HepG2 (cell line): ENCODE measurements around the gene RUBCNL. TPM values are rescaled to one million over a fixed set of nuclear protein-coding genes. Genes with fewer than 3 reads are reported as not detected.

Experiments used
- ATAC-seq: fragments of 200-7000 bp; cut with Tn5 transposase; 3 replicates; pipeline ENCODE4 v1.9.1; 2020; ENCODE audit warnings: mild to moderate bottlenecking, moderate library complexity
- BruUV-seq: library from RNA; stranded (reverse); fragments of 400-500 nt; replicated peaks from 2 replicates; lab custom pipeline; 2021; lab: Mats Ljungman, UMichigan
- CTCF ChIA-PET: fragments of 300-600 bp; formaldehyde crosslinking; extraction: SDS; loops from one replicate; lab custom pipeline; 2021; ENCODE audit warnings: low total read pairs, inconsistent platforms, low intra/inter-chr PET ratio; lab: Yijun Ruan, JAX
- POLR2A ChIA-PET: fragments of 350-600 bp; sonication (Branson Sonifier 250); formaldehyde crosslinking; loops from one replicate; lab custom pipeline; 2020; ENCODE audit warnings: antibody characterized with exemption, inconsistent platforms; lab: Yijun Ruan, JAX
- DNase-seq: peaks from one replicate; pipeline ENCODE4 v3.0.0-alpha.2; 2015; ENCODE audit warnings: low spot score
- FAIRE-seq: peaks from 3 replicates; lab custom pipeline; 2011; peaks lifted over from hg19 to GRCh38; lab: Jason Lieb, UNC
- H2AFZ ChIP-seq: one replicate; pipeline ENCODE4 v1.6.1; 2011; ENCODE audit warnings: low read length, inconsistent platforms
- H3K27ac ChIP-seq: fragments of 300-600 bp; 3 replicates; pipeline ENCODE4 v1.8.0; 2011; ENCODE audit warnings: mixed run types, mild to moderate bottlenecking, mixed read lengths, low read length, inconsistent platforms; ENCODE audit not compliant: insufficient read depth; ENCODE audit errors: extremely low read length
- H3K27me3 ChIP-seq, 2 experiments: fragments of 200-600 bp in 1 of 2; 2 replicates in 1 of 2; 3 replicates in 1 of 2; pipeline versions ENCODE4 v1.6.0 to v1.8.0; 2011; ENCODE audit warnings: low read length in 2 of 2, mild to moderate bottlenecking in 2 of 2, moderate library complexity in 2 of 2, inconsistent platforms in 1 of 2; ENCODE audit not compliant: insufficient read depth in 2 of 2, control insufficient read depth in 1 of 2
- H3K36me3 ChIP-seq, 2 experiments: fragments of 200-600 bp in 1 of 2; replicated peaks in 1 of 2; 2 replicates in 1 of 2; 3 replicates in 1 of 2; pipeline versions ENCODE4 v1.5.1 to v1.8.0; 2011; ENCODE audit warnings: low read length in 2 of 2, inconsistent platforms in 1 of 2; ENCODE audit not compliant: insufficient read depth in 2 of 2, control insufficient read depth in 1 of 2
- H3K4me1 ChIP-seq: 2 replicates; pipeline ENCODE4 v1.5.1; 2012; ENCODE audit warnings: low read length, inconsistent platforms; ENCODE audit not compliant: insufficient read depth
- H3K4me2 ChIP-seq: 2 replicates; pipeline ENCODE4 v1.6.0; 2011; ENCODE audit warnings: low read depth, low read length, inconsistent platforms
- H3K4me3 ChIP-seq, 3 experiments: fragments of 200-600 bp in 1 of 3; sonication (generic), shearing (Covaris generic) in 1 of 3; replicated peaks in 1 of 3; 2 replicates each; pipeline ENCODE4 v1.5.1; 2011 to 2016; ENCODE audit warnings: low read length in 3 of 3, inconsistent platforms in 2 of 3, low read depth in 2 of 3, mild to moderate bottlenecking in 2 of 3, control low read depth in 1 of 3, mixed read lengths in 1 of 3; ENCODE audit not compliant: insufficient read depth in 1 of 3
- H3K79me2 ChIP-seq: one replicate; pipeline ENCODE4 v1.6.1; 2011; ENCODE audit warnings: low read length, inconsistent platforms; ENCODE audit not compliant: insufficient read depth
- H3K9ac ChIP-seq: 2 replicates; pipeline ENCODE4 v1.6.0; 2011; ENCODE audit warnings: mild to moderate bottlenecking, low read depth, low read length, inconsistent platforms; ENCODE audit not compliant: insufficient read depth
- H3K9me3 ChIP-seq: 2 replicates; pipeline ENCODE4 v1.5.1; 2012; ENCODE audit warnings: mild to moderate bottlenecking, low read length
- H4K20me1 ChIP-seq: 2 replicates; pipeline ENCODE4 v1.6.0; 2011; ENCODE audit warnings: inconsistent platforms, mild to moderate bottlenecking, low read length, moderate library complexity; ENCODE audit not compliant: insufficient read depth
- CEBPB ChIP-seq: IDR thresholded peaks from 2 replicates; pipeline ENCODE4 v1.6.1; 2011; ENCODE audit warnings: low read depth, low read length, improper control_type of control experiment, borderline replicate concordance
- ETS1 ChIP-seq: sonication (generic); formaldehyde crosslinking; IDR thresholded peaks from 2 replicates; pipeline ENCODE4 v1.4.0; 2020; ENCODE audit warnings: missing genetic modification reagents
- ZBTB2 ChIP-seq: sonication (generic); formaldehyde crosslinking; IDR thresholded peaks from 2 replicates; pipeline ENCODE4 v1.8.0; 2022; ENCODE audit warnings: low read depth, missing genetic modification reagents
- ZNF720 ChIP-seq: sonication (generic); formaldehyde crosslinking; IDR thresholded peaks from 2 replicates; pipeline ENCODE4 v1.4.0; 2020; ENCODE audit warnings: missing genetic modification reagents
- ZNF772 ChIP-seq: sonication (generic); formaldehyde crosslinking; IDR thresholded peaks from 2 replicates; pipeline ENCODE4 v1.5.0; 2020; ENCODE audit warnings: mild to moderate bottlenecking, missing genetic modification reagents
- WGBS: methylation state at CpG from one replicate; pipeline ENCODE4 v1.1.6; 2017; ENCODE audit warnings: low lambda C conversion rate; 5-methylcytosine and 5-hydroxymethylcytosine counted together
- in situ Hi-C: cut with HindIII; loops from 2 replicates; pipeline ENCODE4 v1.10.0; 2017; ENCODE audit warnings: low pct_unique_long_range_greater_than_20kb; ENCODE audit not compliant: extremely low pct_ligation_motif_present
- intact Hi-C: fragments of 100-400 bp; cut with micrococcal nuclease; formaldehyde crosslinking; loops from one replicate; pipeline ENCODE4 v1.10.0; 2022; ENCODE audit not compliant: unreplicated experiment
- polyA plus RNA-seq, 8 experiments: library from polyadenylated mRNA; depleted of rRNA in 3 of 8; stranded (reverse) in 7 of 8; unstranded in 1 of 8; fragments of >200 nt; fragmentation: Illumina TruSeq in 4 of 8; extraction: Trizol in 4 of 8; gene quantifications; 2 replicates each; pipeline versions ENCODE4 v1.2.1 to v1.2.3, GENCODE V29; 2011 to 2016; ENCODE audit warnings: low read depth in 4 of 8, missing spikeins in 1 of 8, mixed read lengths in 1 of 8; ENCODE audit not compliant: insufficient read depth in 1 of 8
- total RNA-seq, 5 experiments: library from RNA; depleted of rRNA; stranded (reverse); fragments of >200 nt; fragmentation: Illumina TruSeq; extraction: Trizol; gene quantifications; 2 replicates each; pipeline ENCODE4 v1.2.3, GENCODE V29; 2016; ENCODE audit warnings: low read depth in 1 of 5

The RUBCNL gene
- total and polyA plus RNA-seq, 2 of the 13 experiments (the other 11 are each of a cell fraction or from before 2014, with no cell fraction given), result not detected

- no peak for TF ChIP-seq ETS1
Measured at GRCh38 chr13:46379611-46380010, 7.4 kb downstream of the RUBCNL start (continued).

- ChIA-PET POLR2A (no interaction called here), CTCF (no interaction called here)
- 20% methylated on average over 2 of the region's 2 CpGs for WGBS
- FAIRE-seq, result no peak
- Histone ChIP-seq H3K4me1 (no peaks in the 10 kb centered on the region), H4K20me1 (no peaks in the 10 kb centered on the region), H3K4me2 (no peak overlapping the region), H3K4me3 (no peak overlapping the region), H3K9ac (no peak overlapping the region), H3K79me2 (no peaks in the 10 kb centered on the region), H3K27me3 (peaks cover 1 to 7% of the 10 kb centered on the region in 2 experiments; a peak in 3 of 5 replicates), H3K27ac (no peak overlapping the region), H3K36me3 (no peaks in the 10 kb centered on the region), H3K9me3 (no peaks in the 10 kb centered on the region), H2AFZ (no peak overlapping the region)
- ATAC-seq, result no peak
- intact Hi-C loops (no loop called here), in situ Hi-C loops (no loop called here)
- no peak for DNase-seq
- BruUV-seq, result no TSS peak
- TF ChIP-seq ZNF720 (CRISPR knock-in tag), result no peak
- no peak for TF ChIP-seq ZNF772 (CRISPR knock-in tag)
- peak; percentile 47; the same call in 1 of the 2 replicates for TF ChIP-seq CEBPB
- TF ChIP-seq ZBTB2 (CRISPR knock-in tag), result no peak
Measured at GRCh38 chr13:46378411-46378810, 8.6 kb downstream of the RUBCNL start.
